Fibroblast of skin of abdomen (primary cell): Measurements from ENCODE around the gene MLIP.
"Not testable (repeated sequence)": the region's sequence is repeated elsewhere in the genome, so short reads cannot be mapped to it uniquely, and the experiment has no call there.

Experiments used
- DNase-seq: peaks from one replicate; pipeline ENCODE4 v3.0.0-alpha.2; 2013

The MLIP gene

GRCh38 chr6:54232703-54233102 is 121.5 kb downstream of the MLIP start:
- no peak for DNase-seq

GRCh38 chr6:54234539-54234938 is 123.3 kb downstream of the MLIP start:
- DNase-seq = no peak

DNA sequence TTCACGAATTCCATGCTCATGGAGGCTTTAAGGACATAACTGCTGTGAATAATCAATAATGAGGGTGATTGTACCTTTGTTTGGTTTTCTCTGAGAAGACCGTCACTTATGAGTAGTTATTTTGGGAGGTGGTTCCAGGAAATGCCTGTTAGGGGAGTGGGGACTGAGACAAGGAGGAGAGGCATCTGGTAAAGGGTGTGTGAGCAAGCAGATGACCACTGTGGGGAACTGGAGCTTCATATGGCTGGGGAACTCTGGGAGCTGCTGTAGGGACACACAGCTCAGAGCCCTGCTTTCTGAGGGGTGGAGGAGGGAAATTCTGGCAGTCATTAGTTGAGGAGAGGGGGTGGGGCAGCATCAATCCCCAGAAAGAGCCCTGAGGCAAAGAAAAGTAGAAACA is 125.7 kb downstream of the MLIP start:
- DNase-seq = no peak

DNA sequence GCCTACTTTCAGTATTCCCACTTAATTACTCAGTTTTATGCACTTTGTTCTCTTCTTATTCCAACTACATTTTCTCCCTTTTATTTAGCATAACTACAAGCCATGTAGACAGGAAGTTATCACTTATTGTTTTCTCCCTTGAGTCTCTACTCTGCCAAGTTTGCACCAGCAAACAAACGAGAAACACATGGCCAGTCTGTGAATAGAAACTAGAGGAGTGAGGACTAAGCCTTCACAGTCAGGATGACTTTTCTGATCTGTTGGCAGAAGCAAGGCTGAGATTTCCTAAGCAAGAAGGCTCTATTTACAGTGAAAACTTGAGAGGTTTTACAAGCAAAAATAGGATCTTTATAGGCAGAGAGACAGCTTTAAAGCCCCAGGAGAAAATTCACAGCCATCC is 127.2 kb downstream of the MLIP start:
- peak; percentile 79 for DNase-seq

DNA sequence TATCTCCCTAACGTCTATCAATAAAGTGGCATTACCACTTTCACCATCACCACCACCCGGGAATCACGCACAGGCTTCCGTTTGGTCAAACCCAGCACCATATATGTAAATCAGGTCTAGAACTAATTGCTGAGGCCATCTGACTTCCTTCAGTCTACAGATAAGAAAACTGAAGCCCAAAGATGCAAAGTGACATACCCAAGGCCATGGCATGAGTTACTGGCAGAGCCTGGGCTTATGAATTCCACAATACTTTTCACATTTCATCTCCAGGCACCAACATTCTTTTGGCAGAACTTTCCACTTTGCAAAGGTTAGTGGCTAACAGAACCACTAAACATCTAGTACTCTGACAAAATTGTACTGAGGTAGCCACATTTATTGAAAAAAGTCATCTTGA is 132.5 kb downstream of the MLIP start:
- DNase-seq = no peak

DNA sequence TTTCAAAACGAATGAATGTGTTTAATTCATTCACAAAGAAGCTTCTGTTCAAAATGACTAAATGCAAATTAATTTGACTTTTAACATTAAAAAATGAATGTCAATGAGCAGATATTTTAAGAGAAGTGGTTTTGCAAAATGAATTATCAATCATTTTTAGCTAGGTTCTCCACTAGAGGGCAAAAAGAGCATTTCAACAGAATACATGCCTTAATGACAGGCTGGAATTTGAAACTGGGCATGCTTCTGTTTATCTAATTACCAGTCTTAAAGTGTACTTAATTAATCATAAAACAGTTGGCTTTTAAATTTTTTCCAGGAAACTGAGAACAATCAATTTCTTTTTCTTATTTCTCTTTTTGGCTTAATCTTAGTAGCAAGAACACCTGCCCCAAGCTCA is 133.2 kb downstream of the MLIP start:
- peak; percentile 28 for DNase-seq

GRCh38 chr6:54245265-54245664 is 134.0 kb downstream of the MLIP start:
- no peak for DNase-seq

DNA sequence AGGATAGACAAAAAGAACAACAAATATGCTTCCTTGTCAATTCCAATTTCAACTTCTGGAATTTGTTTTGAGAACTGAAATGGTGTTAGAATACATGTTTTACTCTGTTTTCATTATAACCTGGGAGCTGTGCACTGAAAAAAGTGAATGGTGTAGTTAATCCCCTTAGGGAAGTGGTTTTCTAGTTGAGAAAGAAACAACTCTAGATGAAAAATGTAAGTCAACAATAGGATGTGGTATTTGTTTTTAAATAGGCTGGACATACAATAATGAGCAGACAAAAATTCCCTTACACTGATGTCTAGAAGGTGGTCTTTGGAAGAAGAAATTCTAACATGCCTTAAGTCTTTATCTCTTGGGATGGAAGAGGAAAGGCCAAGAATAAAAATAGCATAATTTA is 137.1 kb downstream of the MLIP start:
- DNase-seq = no peak

DNA sequence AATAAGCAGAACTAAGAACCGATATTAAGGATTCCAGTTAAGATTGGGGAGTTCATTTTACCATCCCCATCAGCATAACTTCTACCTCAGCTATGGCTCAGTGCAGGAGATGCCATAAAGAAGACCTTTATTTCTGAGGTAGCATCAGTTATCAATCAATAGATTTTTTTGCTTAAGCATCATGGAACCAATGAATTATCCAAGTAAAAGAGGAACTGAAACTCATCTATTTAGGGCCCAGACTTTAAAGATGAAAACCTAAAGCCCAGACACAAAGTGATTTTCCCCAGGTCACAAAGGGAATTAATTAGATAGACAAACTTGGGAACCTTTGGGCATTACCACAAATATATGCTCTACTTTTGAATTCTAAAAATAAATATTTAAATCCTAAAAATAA is 137.8 kb downstream of the MLIP start:
- no peak for DNase-seq

DNA sequence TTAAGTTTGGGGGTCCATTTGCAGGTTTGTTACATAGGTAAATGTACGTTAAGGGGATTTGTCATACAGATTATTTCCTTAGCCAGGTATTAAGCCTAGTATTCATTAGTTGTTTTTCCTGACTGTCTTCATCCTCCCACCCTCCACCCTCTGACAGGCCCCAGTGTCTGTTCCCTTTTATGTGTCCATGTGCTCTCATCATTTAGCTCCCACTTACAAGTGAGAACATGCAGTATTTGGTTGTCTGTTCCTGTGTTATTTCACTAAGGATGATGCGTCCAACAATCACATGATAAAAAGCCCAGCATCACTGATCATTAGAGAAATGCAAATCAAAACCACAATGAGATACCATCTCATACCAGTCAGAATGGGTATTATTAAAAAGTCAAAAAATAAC is 138.6 kb downstream of the MLIP start:
- DNase-seq = not testable (repeated sequence)

GRCh38 chr6:54252496-54252895 is 141.3 kb downstream of the MLIP start:
- no peak for DNase-seq

DNA sequence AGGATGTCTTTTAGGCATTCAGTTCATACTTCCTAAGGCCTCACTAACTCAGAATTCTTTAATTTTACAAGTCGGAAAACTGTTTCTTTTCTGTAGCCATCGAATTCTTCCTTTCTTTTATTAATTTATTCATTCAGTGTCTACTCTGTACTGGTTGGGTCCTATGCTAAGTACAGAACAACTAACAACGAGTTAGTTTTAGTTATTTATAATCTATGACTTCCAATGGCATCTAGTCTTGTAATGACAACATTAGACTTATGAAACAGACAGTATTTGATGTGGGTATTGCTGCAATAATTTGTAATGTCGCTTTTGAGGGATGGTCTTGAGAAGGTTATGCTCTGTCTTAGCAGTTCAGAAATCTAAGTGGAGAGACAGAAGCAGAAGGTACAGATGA is 141.7 kb downstream of the MLIP start:
- no peak for DNase-seq

DNA sequence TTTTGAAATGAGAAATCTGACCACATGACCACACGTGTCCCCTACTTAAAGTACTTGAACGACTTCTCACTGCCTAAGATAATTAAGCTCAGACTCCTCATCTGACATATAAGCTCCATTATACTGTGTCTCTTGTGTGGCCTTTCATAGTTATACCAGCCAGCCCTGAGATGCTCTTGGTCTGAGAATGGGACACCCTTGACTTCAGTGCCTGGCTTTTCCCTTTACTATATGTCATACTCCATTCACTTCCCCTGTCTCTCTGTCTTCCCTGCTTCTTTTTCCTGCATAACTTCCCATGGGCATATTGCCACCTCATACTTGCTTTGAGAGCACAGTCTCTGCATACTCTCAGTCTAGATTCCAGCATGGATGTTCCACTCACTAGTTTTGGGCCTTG is 143.6 kb downstream of the MLIP start:
- no peak for DNase-seq

GRCh38 chr6:54255886-54256285 is 144.6 kb downstream of the MLIP start:
- DNase-seq = no peak

DNA sequence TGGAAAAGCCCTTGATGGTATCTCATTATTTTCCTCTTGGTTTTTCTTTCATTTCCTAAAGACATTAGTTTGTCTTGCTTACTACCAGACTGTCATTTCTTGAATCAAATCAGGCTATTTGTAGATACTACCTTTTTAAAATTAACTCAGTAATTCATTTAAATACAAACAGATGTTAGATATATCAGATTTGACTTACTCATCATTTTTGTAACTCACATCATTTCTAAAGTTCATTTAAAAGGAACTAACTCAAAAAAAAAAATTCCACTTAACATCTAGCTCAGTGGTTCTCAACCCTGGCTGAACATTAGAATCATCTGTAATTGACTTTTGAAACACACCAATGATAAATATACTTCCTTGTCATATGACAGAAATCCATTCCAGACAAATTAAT is 148.8 kb downstream of the MLIP start:
- no peak for DNase-seq

DNA sequence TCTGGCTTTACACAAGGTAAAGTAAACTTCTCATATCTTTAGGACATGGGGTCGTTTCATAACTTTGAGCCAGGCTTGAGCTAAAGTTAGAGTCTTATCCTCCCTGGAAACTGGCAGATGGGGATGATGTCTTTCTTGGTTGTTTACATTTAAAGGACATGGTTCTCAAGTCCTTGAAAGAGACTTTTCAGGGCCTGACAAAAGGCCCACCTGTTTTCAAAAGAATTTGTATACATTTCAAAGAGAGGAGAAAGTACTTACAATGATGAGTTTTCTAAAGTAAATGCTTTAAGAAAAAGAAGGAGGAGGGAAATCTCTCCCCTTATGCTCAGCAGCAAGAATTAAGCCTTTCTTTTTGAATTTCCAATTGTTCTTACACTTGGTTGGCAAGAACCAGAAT is 151.3 kb downstream of the MLIP start:
- no peak for DNase-seq

- DNase-seq = no peak
These were observed 151.7 kb downstream of the MLIP start for GRCh38 chr6:54262971-54263370.

GRCh38 chr6:54264581-54265272 is 153.5 kb downstream of the MLIP start:
- peak; percentile 32 for DNase-seq

GRCh38 chr6:54266400-54266923 is 155.2 kb downstream of the MLIP start:
- DNase-seq = no peak

DNA sequence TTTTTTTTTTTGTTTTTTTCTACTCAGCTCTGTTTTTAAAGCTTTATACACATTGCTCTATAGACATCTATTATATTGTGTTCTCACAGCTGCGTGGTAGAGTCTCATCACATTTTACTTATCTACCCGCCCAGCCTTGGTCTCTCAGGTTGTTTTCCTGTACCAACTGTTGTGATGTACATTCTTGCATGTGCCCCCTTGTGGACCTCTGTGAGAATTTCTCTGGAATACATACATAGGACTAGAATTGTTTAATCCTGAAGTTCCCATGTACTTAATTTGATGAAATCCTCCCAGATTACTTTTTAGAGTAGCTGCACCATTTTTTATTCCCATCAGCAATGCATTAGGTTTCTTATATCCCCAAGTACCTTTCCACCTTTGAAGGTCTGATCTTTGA is 156.6 kb downstream of the MLIP start:
- peak; percentile 40 for DNase-seq

GRCh38 chr6:54273214-54273820 is 162.1 kb downstream of the MLIP start:
- no peak for DNase-seq

GRCh38 chr6:54274383-54274782 is 163.1 kb downstream of the MLIP start:
- DNase-seq = no peak

GRCh38 chr6:54282186-54282585 is 170.9 kb downstream of the MLIP start:
- peak; percentile 99 for DNase-seq

DNA sequence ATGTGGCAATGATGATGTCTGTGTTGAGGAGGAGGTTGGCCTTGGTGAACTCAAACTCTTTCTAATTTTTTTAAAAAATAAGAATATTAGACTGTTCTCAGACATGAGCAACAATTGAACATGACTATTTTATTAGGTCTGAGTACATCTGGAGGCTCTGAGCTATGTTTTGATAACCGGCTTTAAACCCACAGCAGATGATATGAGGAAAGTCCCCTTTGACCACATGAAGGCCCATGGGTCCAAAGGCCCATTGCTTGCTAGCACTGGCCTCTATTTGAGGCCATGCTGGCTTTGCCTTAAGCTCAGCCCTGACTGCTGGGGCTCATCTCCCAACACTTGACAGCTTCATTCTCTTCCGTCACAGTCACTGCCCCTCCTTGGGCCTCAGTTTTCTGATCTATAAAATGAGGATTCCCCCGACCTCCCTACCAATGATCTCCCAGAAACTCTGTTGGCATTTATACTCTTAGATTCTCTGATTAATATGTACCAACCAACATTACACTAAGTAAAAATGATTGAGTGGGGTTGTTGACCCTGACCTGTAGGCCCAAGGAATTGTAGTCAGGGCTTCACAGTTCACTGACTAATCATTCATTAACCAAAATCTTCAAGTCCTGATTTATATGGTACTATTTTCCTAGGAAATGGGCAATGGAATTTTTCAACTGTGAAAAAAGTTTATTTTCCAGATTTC is 173.1 kb downstream of the MLIP start:
- no peak for DNase-seq
